Measurements from ENCODE around the gene FLAD1. TPM values are rescaled to one million over a fixed set of nuclear protein-coding genes. Genes with fewer than 3 reads are reported as not detected.

The FLAD1 gene
- total RNA-seq, 1 experiment from 2014 or later = 97.0 TPM

DNA sequence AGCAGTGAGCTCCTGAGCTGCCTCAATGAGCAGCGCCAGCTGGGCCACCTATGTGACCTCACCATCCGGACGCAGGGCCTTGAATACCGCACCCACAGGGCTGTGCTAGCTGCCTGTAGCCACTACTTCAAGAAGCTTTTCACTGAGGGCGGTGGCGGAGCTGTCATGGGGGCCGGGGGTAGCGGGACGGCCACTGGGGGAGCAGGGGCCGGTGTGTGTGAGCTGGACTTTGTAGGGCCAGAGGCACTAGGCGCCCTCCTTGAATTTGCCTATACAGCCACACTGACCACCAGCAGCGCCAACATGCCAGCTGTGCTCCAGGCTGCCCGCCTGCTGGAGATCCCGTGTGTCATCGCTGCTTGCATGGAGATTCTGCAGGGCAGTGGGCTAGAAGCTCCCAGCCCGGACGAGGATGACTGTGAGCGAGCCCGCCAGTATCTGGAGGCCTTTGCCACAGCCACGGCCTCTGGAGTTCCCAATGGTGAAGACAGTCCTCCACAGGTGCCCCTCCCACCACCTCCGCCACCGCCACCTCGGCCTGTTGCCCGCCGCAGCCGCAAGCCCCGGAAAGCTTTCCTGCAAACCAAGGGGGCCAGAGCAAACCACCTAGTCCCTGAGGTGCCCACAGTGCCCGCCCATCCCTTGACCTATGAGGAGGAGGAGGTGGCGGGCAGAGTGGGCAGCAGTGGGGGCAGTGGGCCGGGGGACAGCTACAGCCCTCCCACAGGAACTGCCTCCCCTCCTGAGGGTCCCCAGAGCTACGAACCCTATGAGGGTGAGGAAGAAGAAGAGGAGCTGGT is 31.8 kb downstream of the FLAD1 start:
- H3K27me3 ChIP-seq (ENCODE audit: insufficient read depth, low read length) = no peaks in the 10 kb centered on the region
- peaks cover 3% of the 10 kb centered on the region; the same call in 1 of the 2 replicates for H3K4me1 ChIP-seq (ENCODE audit: insufficient read depth, low read length)
- DNase-seq = no peak
- H4K5ac ChIP-seq (ENCODE audit: insufficient read length, low read depth, low read length) = no peak overlapping the region
- H3K4ac ChIP-seq (ENCODE audit: low read depth, low read length) = no peak overlapping the region
- H3K79me2 ChIP-seq (ENCODE audit: insufficient read depth, low read length) = no peaks in the 10 kb centered on the region; the same call in 1 of the 2 replicates
- H3T11ph ChIP-seq (ENCODE audit: low read length) = no peak overlapping the region
- no peak overlapping the region for H3K27ac ChIP-seq (ENCODE audit: insufficient read length, low read depth, low read length)
- H2BK15ac ChIP-seq (ENCODE audit: low read depth, low read length) = no peak overlapping the region
- no peak overlapping the region for H2BK20ac ChIP-seq (ENCODE audit: low read depth, low read length, poor library complexity, severe bottlenecking)
- no peak overlapping the region for H4K8ac ChIP-seq (replicated peaks; ENCODE audit: insufficient read length, low read depth, low read length)
- no peak overlapping the region for H2BK120ac ChIP-seq (ENCODE audit: low read depth, low read length, poor library complexity, severe bottlenecking)
- Mint-ChIP-seq H3K36me3 (ENCODE audit: insufficient read depth in 1 of 3, low read depth in 3 of 3) (peaks cover 8 to 39% (median 23%) of the 10 kb centered on the region in 3 experiments; a peak in 6 of 7 replicates), H3K27me3 (ENCODE audit: low read depth) (no peaks in the 10 kb centered on the region), H3K27ac (no peak overlapping the region), H3K4me3 (no peak overlapping the region), H3K9me3 (no peaks in the 10 kb centered on the region; a peak in 1 of 5 replicates), H3K4me1 (peaks cover 38 to 66% of the 10 kb centered on the region in 2 experiments)
- H3K56ac ChIP-seq (ENCODE audit: insufficient read length, low read depth, low read length) = no peak overlapping the region
- H3K9ac ChIP-seq (ENCODE audit: extremely low read depth, insufficient read length, low read length) = no peak overlapping the region
- H3K79me1 ChIP-seq (ENCODE audit: insufficient read depth, low read depth, low read length, poor library complexity, severe bottlenecking) = no peaks in the 10 kb centered on the region
- H3K4me2 ChIP-seq (ENCODE audit: insufficient read depth, insufficient read length, low read length) = no peak overlapping the region
- H2BK5ac ChIP-seq (ENCODE audit: insufficient read length, low read length) = no peak overlapping the region
- TF ChIP-seq, protein P1, sequence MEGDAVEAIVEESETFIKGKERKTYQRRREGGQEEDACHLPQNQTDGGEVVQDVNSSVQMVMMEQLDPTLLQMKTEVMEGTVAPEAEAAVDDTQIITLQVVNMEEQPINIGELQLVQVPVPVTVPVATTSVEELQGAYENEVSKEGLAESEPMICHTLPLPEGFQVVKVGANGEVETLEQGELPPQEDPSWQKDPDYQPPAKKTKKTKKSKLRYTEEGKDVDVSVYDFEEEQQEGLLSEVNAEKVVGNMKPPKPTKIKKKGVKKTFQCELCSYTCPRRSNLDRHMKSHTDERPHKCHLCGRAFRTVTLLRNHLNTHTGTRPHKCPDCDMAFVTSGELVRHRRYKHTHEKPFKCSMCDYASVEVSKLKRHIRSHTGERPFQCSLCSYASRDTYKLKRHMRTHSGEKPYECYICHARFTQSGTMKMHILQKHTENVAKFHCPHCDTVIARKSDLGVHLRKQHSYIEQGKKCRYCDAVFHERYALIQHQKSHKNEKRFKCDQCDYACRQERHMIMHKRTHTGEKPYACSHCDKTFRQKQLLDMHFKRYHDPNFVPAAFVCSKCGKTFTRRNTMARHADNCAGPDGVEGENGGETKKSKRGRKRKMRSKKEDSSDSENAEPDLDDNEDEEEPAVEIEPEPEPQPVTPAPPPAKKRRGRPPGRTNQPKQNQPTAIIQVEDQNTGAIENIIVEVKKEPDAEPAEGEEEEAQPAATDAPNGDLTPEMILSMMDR (conservative IDR thresholded peaks at IDR 0.05) = no peak
- no peaks in the 10 kb centered on the region for H3K23me2 ChIP-seq (ENCODE audit: insufficient read length, low read depth, low read length, poor library complexity, severe bottlenecking)
- H2AFZ ChIP-seq (ENCODE audit: low read length) = no peak overlapping the region
- no peak overlapping the region for H3K18ac ChIP-seq (ENCODE audit: insufficient read length, low read depth, low read length)
- no CpG with 5 or more reads among the region's 31 CpGs for WGBS (ENCODE audit: extremely low coverage, insufficient read length, low lambda C conversion rate)
- no peak overlapping the region for H3K23ac ChIP-seq (ENCODE audit: insufficient read length, low read depth, low read length)
- no peak overlapping the region for H2BK12ac ChIP-seq (ENCODE audit: insufficient read length, low read depth, low read length)
- H2AK5ac ChIP-seq (ENCODE audit: insufficient read length, low read length) = no peak overlapping the region
- H3K9me3 ChIP-seq (ENCODE audit: control insufficient read depth, low read depth, low read length) = no peaks in the 10 kb centered on the region
- H4K20me1 ChIP-seq (ENCODE audit: control insufficient read depth, insufficient read depth, insufficient read length) = no peaks in the 10 kb centered on the region
- H4K91ac ChIP-seq (ENCODE audit: insufficient read length, low read depth, low read length) = no peak overlapping the region
- H3K14ac ChIP-seq (ENCODE audit: insufficient read depth, low read length) = no peak overlapping the region

All from H9 (cell line).